ENCODE data around the gene FAM168A. TPM values are rescaled to one million over a fixed set of nuclear protein-coding genes. Genes with fewer than 3 reads are reported as not detected.
A peak's percentile ranks its signal among the peaks of the same experiment; 100 is the strongest.
"Not testable (repeated sequence)": the region's sequence is repeated elsewhere in the genome, so short reads cannot be mapped to it uniquely, and the experiment has no call there.

The FAM168A gene
- polyA plus RNA-seq, 5 donors: 32.8 to 41.7 (median 38.3) TPM

GRCh38 chr11:73597336-73597955 lies 466 bp downstream of the FAM168A start:
- peak in 1 of 2 donors; percentile 16 for DNase-seq

DNA sequence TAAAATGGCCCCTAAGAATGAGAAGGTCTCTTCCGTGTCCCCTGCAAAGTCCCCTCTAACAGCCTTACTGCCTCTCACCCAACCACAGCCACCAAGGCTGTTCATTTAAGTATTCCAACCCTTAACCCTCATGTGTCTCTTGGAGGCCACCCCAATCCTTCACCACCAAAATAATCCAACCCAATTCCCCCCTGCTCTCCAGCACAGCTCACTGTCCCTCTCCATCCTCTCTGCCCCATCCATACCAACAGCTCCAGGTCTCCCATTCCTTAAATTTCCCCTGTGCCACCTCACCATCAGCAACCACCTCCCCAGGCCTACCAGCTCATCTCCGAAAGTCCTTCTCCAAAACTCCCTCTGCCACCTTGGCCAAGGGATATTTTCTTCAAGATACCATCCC lies 1.4 kb downstream of the FAM168A start:
- no peak for DNase-seq

- no peak for DNase-seq
Measured at GRCh38 chr11:73592640-73593039, 5.3 kb downstream of the FAM168A start.

- no peak for DNase-seq
Measured at GRCh38 chr11:73591743-73592142, 6.2 kb downstream of the FAM168A start.

- no peak for DNase-seq
Measured at GRCh38 chr11:73590991-73591390, 6.9 kb downstream of the FAM168A start.

- DNase-seq: no peak
Measured at GRCh38 chr11:73586791-73587190, 11.1 kb downstream of the FAM168A start.

GRCh38 chr11:73585834-73586575 lies 11.9 kb downstream of the FAM168A start:
- DNase-seq: no peak

DNA sequence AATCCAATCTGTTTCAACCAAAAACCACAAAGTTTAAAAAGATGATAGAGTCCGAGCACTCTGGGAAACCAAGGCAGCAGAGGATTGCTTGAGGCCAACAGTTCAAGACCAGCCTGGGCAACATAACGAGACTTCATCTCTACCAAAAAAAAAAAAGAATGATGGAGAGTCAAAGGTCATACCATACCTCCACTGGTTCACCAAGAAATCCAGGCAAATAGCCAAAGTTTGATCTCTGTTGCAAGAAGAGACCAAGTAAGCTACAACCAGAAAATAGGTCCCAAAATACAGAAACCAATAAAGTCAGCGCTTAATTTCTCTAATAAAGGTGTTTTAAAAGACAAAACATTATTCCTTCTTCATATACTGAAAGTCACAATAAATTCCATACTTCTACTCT lies 13.1 kb downstream of the FAM168A start:
- no peak for DNase-seq

DNA sequence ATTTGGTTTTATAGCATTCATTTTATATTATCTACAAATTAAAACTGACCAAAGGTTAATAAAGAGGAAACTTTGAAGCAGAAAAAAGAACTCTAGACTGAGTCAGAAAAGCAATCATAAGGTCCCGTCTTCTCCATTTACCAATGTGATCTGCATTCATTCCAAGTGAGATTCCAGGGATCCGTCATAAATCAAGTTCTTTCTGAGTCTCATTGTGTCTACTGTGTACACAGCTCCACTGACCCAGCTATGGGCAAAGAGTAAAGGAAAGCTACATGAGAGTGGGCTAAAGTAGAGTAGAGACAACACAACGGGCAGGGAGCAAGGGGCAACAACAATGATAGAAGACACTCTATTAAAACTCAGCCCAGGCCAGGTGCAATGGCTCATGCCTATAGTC lies 15.3 kb downstream of the FAM168A start:
- DNase-seq: no peak

DNA sequence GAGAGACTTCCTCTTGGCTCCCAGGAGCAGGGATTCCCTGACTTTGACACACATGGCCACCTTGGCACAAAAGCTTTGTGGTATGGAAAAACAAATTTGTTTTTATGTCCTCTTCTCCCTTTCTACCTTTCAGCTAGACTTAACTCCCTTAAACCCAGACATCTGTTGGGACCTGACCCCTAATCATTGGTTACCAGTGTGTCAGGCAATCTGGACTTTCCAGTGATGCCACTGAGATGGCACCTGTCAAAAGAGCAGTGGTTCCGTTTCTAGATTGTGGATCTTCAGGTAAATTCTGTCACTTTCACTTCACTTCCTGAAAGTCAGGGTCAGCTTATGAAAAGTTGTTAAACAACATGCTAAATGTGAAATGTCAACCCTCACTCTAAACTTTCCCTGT lies 17.2 kb downstream of the FAM168A start:
- not testable (repeated sequence) for DNase-seq

GRCh38 chr11:73579641-73580434 lies 18.1 kb downstream of the FAM168A start:
- DNase-seq: no peak

- DNase-seq: no peak
Measured at GRCh38 chr11:73578592-73579185, 19.2 kb downstream of the FAM168A start.

- no peak for DNase-seq
Measured at GRCh38 chr11:73577496-73577917, 20.4 kb downstream of the FAM168A start.

DNA sequence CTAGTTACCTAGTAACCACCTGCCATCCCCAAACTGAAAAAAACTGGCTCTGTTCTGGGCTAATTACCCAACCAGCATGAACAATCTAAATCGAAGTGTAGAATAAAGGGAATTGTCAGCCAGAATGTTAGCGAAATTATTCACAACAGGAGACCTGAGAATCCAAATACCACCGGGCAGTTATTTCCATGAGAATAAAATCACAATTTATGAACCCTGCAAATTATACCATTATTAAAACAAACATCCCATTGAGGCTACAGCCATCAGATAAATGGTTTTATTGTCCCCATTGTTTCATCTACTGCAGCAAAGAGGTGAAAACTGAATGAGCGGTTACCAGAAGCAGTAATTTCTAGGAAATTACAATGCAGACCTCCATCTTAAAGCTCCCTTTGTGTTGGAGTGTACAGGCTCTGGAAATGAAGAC lies 21.7 kb downstream of the FAM168A start:
- DNase-seq: no peak

GRCh38 chr11:73571982-73572381 lies 25.9 kb downstream of the FAM168A start:
- DNase-seq: not testable (repeated sequence)

GRCh38 chr11:73570415-73571114 lies 27.3 kb downstream of the FAM168A start:
- no peak for DNase-seq

DNA sequence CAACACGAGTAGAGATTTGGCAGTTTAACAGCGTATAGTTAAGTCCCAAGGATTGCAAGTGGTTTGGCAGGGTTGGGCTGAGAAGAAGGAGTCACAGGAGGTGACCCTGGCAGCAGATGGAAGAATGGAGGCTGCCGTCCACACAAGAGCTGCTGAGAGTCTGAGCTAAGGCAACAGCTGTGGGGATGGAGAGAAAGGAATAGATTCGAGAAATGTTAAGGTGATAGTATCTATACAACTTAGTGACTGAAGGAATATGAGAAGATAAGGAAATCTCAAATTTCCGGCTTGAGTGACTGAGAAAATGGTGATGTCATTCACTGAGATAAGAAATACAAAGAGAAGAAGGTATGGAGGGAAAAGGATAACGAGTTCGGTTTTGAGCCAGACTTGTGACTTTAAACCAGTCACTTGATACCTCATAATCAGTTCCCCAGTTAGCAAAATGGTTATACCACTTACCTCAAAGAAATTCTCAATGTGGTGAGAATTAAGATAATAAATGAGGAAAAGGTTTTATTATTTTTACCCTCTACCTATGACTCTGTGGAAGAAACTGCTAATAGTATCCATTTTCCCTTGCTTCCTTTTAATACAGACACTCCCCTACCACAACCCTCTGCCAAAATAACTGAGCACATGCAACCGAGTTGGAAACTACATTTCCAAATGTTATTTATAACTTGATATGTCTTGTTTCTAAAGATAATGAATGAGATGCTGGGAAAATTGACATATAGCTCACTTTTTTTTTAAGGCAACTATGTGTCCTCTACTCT lies 30.7 kb downstream of the FAM168A start:
- no peak for DNase-seq

- no peak for DNase-seq
Measured at GRCh38 chr11:73566422-73566821, 31.5 kb downstream of the FAM168A start.

- DNase-seq: no peak
Measured at GRCh38 chr11:73565804-73566203, 32.1 kb downstream of the FAM168A start.

DNA sequence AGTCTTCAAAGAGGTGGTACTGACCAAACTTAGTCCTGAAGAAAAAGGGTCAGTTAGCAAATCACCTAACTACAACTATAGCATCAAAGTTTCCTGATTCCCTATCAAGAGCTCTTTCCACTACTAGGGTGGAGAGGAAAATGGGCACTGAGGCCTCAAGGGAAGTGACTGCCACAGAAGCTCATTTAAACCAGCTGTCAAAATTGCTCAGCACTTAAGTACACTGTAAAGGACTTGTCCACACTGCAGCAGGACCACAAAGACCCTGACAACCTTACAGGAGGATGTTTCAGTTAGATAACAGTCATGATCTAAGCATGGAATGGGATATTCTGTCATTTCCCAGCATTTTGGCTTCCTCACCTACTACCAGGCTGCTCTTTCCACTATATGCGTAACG lies 33.0 kb downstream of the FAM168A start:
- DNase-seq: no peak
